ENCODE data around the gene TENT5C.

The TENT5C gene

GRCh38 chr1:117580436-117580835, 25.4 kb upstream of the TENT5C start:
- no peaks in the 10 kb centered on the region for H3K4me1 ChIP-seq (ENCODE audit: control insufficient read depth, low read length)
- TF ChIP-seq EZH2phosphoT487 (IDR thresholded peaks at IDR 0.05; ENCODE audit: borderline replicate concordance, low read length) (no peak), CTCF (IDR thresholded peaks at IDR 0.05; ENCODE audit: low read depth, low read length, poor library complexity, severe bottlenecking) (no peak)
- no peaks in the 10 kb centered on the region for H3K36me3 ChIP-seq (ENCODE audit: control insufficient read depth, low read length)

GRCh38 chr1:117580882-117581281, 25.0 kb upstream of the TENT5C start:
- Histone ChIP-seq H3K9me2 (replicated peaks; ENCODE audit: control insufficient read depth, low read length) (no peaks in the 10 kb centered on the region), H3K4me2 (ENCODE audit: low read length) (no peak overlapping the region), H3K9me3 (ENCODE audit: control insufficient read depth, insufficient read depth, low read length) (no peaks in the 10 kb centered on the region), H4K20me1 (ENCODE audit: control insufficient read depth, insufficient read depth, low read depth, low read length) (no peaks in the 10 kb centered on the region), H3K4me3 (ENCODE audit: low read length) (no peak overlapping the region), H3K4me1 (ENCODE audit: control insufficient read depth, low read length) (no peaks in the 10 kb centered on the region), H3K36me3 (ENCODE audit: control insufficient read depth, low read length) (no peaks in the 10 kb centered on the region), H3K27me3 (ENCODE audit: control insufficient read depth, low read length) (no peaks in the 10 kb centered on the region), H3K27ac (ENCODE audit: low read depth, low read length) (no peak overlapping the region), H3F3A (ENCODE audit: control insufficient read depth, insufficient read depth) (no peaks in the 10 kb centered on the region), H3K79me2 (ENCODE audit: control insufficient read depth, low read length) (no peaks in the 10 kb centered on the region)
- TF ChIP-seq CTCF (IDR thresholded peaks at IDR 0.05; ENCODE audit: low read depth, low read length, poor library complexity, severe bottlenecking) (no peak), EZH2phosphoT487 (IDR thresholded peaks at IDR 0.05; ENCODE audit: borderline replicate concordance, low read length) (no peak)

More at GRCh38 chr1:117580436-117580835, 25.4 kb upstream of the TENT5C start:
- H3K27me3 ChIP-seq (ENCODE audit: control insufficient read depth, low read length) = no peaks in the 10 kb centered on the region
- H3K79me2 ChIP-seq (ENCODE audit: control insufficient read depth, low read length) = no peaks in the 10 kb centered on the region
- H3K9me2 ChIP-seq (replicated peaks; ENCODE audit: control insufficient read depth, low read length) = no peaks in the 10 kb centered on the region
- no peaks in the 10 kb centered on the region for H4K20me1 ChIP-seq (ENCODE audit: control insufficient read depth, insufficient read depth, low read depth, low read length)
- H3K4me2 ChIP-seq (ENCODE audit: low read length) = no peak overlapping the region
- H3K27ac ChIP-seq (ENCODE audit: low read depth, low read length) = no peak overlapping the region
- H3K4me3 ChIP-seq (ENCODE audit: low read length) = no peak overlapping the region
- no peaks in the 10 kb centered on the region for H3F3A ChIP-seq (ENCODE audit: control insufficient read depth, insufficient read depth)
- no peaks in the 10 kb centered on the region for H3K9me3 ChIP-seq (ENCODE audit: control insufficient read depth, insufficient read depth, low read length)

GRCh38 chr1:117581391-117581943, 24.4 kb upstream of the TENT5C start:
- Histone ChIP-seq H3K27ac (ENCODE audit: low read depth, low read length) (no peak overlapping the region), H3K4me1 (ENCODE audit: control insufficient read depth, low read length) (no peaks in the 10 kb centered on the region), H3K27me3 (ENCODE audit: control insufficient read depth, low read length) (no peaks in the 10 kb centered on the region), H3K9me2 (replicated peaks; ENCODE audit: control insufficient read depth, low read length) (no peaks in the 10 kb centered on the region), H3K4me2 (ENCODE audit: low read length) (no peak overlapping the region), H3K4me3 (ENCODE audit: low read length) (no peak overlapping the region), H3K79me2 (ENCODE audit: control insufficient read depth, low read length) (no peaks in the 10 kb centered on the region), H4K20me1 (ENCODE audit: control insufficient read depth, insufficient read depth, low read depth, low read length) (no peaks in the 10 kb centered on the region), H3K36me3 (ENCODE audit: control insufficient read depth, low read length) (no peaks in the 10 kb centered on the region), H3F3A (ENCODE audit: control insufficient read depth, insufficient read depth) (no peaks in the 10 kb centered on the region), H3K9me3 (ENCODE audit: control insufficient read depth, insufficient read depth, low read length) (no peaks in the 10 kb centered on the region)
- TF ChIP-seq CTCF (IDR thresholded peaks at IDR 0.05; ENCODE audit: low read depth, low read length, poor library complexity, severe bottlenecking) (no peak), EZH2phosphoT487 (IDR thresholded peaks at IDR 0.05; ENCODE audit: borderline replicate concordance, low read length) (no peak)

All from DOHH2 (cell line).